Natural killer cell (primary cell): ENCODE data around the gene ABCC8. TPM values are rescaled to one million over a fixed set of nuclear protein-coding genes. Genes with fewer than 3 reads are reported as not detected.

Experiments
- ATAC-seq, 3 donors: fragments of 150-1000 bp in 2 of 3; fragments of 200-7000 bp in 1 of 3; cut with Tn5 transposase; 1 replicate in 1 of 3; 2 replicates in 2 of 3; pipeline ENCODE4 v1.10.0; 2021; ENCODE audit warnings: mild to moderate bottlenecking in 2 of 3, moderate library complexity in 2 of 3
- DNase-seq, 2 donors: peaks; one replicate each; pipeline versions ENCODE4 v3.0.0 to v3.0.0-alpha.2; 2013 to 2021; ENCODE audit warnings: mixed read lengths in 1 of 2
- H3K27ac ChIP-seq: one replicate; pipeline ENCODE4 v1.5.1; 2013; ENCODE audit warnings: mild to moderate bottlenecking, low read length
- H3K27me3 ChIP-seq: one replicate; pipeline ENCODE4 v1.6.1; 2013; ENCODE audit warnings: low read length; ENCODE audit not compliant: control insufficient read depth, insufficient read depth
- H3K36me3 ChIP-seq: one replicate; pipeline ENCODE4 v1.6.1; 2013; ENCODE audit warnings: low read length; ENCODE audit not compliant: control insufficient read depth, insufficient read depth
- H3K4me1 ChIP-seq: one replicate; pipeline ENCODE4 v1.6.1; 2013; ENCODE audit warnings: low read length; ENCODE audit not compliant: control insufficient read depth, insufficient read depth
- H3K4me3 ChIP-seq: one replicate; pipeline ENCODE4 v1.5.1; 2013; ENCODE audit warnings: low read length
- H3K9me3 ChIP-seq: one replicate; pipeline ENCODE4 v1.6.1; 2013; ENCODE audit warnings: low read length; ENCODE audit not compliant: control insufficient read depth, insufficient read depth
- H3K27ac Mint-ChIP-seq, 2 donors: one replicate each; pipeline ENCODE4 v1.8.0; 2022; ENCODE audit warnings: mild to moderate bottlenecking in 2 of 2, mixed read lengths in 2 of 2, moderate library complexity in 1 of 2
- H3K27me3 Mint-ChIP-seq, 2 donors: one replicate each; pipeline ENCODE4 v1.8.0; 2022; ENCODE audit warnings: low read depth in 2 of 2, mixed read lengths in 2 of 2
- H3K36me3 Mint-ChIP-seq: one replicate; pipeline ENCODE4 v1.8.0; 2022; ENCODE audit warnings: mixed read lengths
- H3K4me1 Mint-ChIP-seq, 2 donors: one replicate each; pipeline ENCODE4 v1.8.0; 2022; ENCODE audit warnings: mixed read lengths in 2 of 2
- H3K4me3 Mint-ChIP-seq: one replicate; pipeline ENCODE4 v1.8.0; 2022; ENCODE audit warnings: mild to moderate bottlenecking, moderate library complexity, mixed read lengths
- H3K9me3 Mint-ChIP-seq, 2 donors: one replicate each; pipeline ENCODE4 v1.8.0; 2022; ENCODE audit warnings: mixed read lengths in 2 of 2
- WGBS: methylation state at CpG from one replicate; pipeline ENCODE4 v1.1.7; 2013; ENCODE audit warnings: missing lambda C conversion rate; ENCODE audit not compliant: insufficient coverage; 5-methylcytosine and 5-hydroxymethylcytosine counted together
- intact Hi-C: fragments of 100-400 bp; cut with micrococcal nuclease; formaldehyde crosslinking; loops from one replicate; pipeline ENCODE4 v1.14.2; 2022
- total RNA-seq, 4 donors: library from RNA; stranded (reverse); fragments of 120-200 nt in 1 of 4; gene quantifications; one replicate each; pipeline versions ENCODE4 v1.2.3 to v1.2.4, GENCODE V29; 2013 to 2022
- TF ChIP-seq, protein P1 (sequence below): fragments of 200-600 bp; IDR thresholded peaks from one replicate; pipeline ENCODE4 v1.8.0; 2022; ENCODE audit warnings: antibody characterized with exemption

The ABCC8 gene
- total RNA-seq, 3 donors from 2014 or later (not counting 1 experiment from before 2014, with no cell fraction given): not detected

DNA sequence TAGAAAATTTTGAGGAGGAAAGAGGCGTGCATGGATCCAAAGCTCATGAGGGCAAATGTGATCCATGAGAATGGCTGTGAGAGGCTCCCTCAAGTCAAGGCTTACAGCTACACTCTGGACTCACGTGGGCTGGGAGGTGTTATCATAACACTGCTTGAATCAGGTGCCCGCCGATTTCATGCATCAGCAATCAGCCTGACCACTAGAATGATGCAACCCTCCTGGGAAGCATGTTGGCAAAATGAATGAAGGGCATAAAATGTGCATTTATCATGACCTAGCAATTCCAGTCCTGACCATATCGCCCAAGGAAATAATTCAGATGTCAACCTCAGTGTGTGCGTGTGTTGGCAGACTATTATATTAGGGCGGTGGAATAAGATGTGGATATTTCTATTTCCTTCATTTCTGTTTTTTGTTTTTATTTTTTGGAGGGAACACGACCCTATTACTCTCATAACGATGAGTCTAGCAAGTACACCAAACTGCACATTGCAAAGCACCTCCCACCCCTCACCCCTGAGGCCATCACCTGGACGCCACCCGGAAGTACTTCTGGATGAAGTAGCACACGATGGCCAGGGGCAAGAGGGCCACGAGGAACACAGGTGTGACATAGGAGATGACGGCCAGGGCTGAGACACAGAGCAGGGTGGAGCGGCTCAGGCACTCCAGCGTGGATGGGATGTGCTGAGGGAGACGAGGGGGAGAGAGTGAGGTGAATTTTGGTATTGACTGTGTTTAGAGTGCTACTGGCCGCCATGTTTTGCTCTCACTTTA is 72.5 kb downstream of the ABCC8 start:
- TF ChIP-seq, protein P1, sequence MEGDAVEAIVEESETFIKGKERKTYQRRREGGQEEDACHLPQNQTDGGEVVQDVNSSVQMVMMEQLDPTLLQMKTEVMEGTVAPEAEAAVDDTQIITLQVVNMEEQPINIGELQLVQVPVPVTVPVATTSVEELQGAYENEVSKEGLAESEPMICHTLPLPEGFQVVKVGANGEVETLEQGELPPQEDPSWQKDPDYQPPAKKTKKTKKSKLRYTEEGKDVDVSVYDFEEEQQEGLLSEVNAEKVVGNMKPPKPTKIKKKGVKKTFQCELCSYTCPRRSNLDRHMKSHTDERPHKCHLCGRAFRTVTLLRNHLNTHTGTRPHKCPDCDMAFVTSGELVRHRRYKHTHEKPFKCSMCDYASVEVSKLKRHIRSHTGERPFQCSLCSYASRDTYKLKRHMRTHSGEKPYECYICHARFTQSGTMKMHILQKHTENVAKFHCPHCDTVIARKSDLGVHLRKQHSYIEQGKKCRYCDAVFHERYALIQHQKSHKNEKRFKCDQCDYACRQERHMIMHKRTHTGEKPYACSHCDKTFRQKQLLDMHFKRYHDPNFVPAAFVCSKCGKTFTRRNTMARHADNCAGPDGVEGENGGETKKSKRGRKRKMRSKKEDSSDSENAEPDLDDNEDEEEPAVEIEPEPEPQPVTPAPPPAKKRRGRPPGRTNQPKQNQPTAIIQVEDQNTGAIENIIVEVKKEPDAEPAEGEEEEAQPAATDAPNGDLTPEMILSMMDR: no peak
- Histone ChIP-seq H3K4me3 (no peak overlapping the region), H3K36me3 (no peaks in the 10 kb centered on the region), H3K9me3 (no peaks in the 10 kb centered on the region), H3K4me1 (peaks cover 6% of the 10 kb centered on the region), H3K27ac (no peak overlapping the region), H3K27me3 (no peaks in the 10 kb centered on the region)
- Mint-ChIP-seq H3K4me3 (no peak overlapping the region), H3K27me3 (peaks cover 0 to 3% of the 10 kb centered on the region in 2 donors), H3K36me3 (no peaks in the 10 kb centered on the region), H3K27ac (no peak overlapping the region), H3K4me1 (no peaks in the 10 kb centered on the region), H3K9me3 (no peaks in the 10 kb centered on the region)
- WGBS: 87% methylated on average over 18 of the region's 18 CpGs
- ATAC-seq: no peak
- intact Hi-C loops: no loop called here
- no peak for DNase-seq

DNA sequence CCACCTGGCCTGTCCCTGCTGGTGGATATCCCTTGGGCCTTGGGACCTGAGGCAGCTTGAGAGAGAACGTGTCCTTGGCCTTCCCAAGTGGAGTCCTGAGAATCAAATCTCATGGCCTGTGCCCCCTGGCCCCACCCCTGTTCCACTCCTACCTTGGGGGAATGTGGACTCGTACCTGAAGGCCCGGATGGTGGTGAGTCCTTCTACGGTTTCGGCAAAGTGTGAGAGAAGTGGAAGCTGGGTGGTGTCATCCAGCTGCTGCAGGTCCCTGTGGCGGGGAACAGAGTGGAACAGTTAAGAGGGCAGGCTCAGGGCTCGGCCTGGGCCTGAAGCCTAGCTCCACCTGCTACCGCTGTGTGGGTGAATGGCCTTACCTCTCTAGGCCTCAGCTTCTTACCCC is 74.2 kb downstream of the ABCC8 start:
- no peaks in the 10 kb centered on the region for H3K36me3 ChIP-seq
- ATAC-seq (no peak), DNase-seq (no peak)
- H3K4me3 ChIP-seq: no peak overlapping the region
- no peaks in the 10 kb centered on the region for H3K9me3 ChIP-seq
- intact Hi-C loops: no loop called here
- H3K27me3 ChIP-seq: no peaks in the 10 kb centered on the region
- 90% methylated on average over 8 of the region's 8 CpGs for WGBS
- Mint-ChIP-seq H3K36me3 (no peaks in the 10 kb centered on the region), H3K4me3 (no peak overlapping the region), H3K27ac (no peak overlapping the region), H3K4me1 (no peaks in the 10 kb centered on the region), H3K9me3 (no peaks in the 10 kb centered on the region), H3K27me3 (peaks cover 0 to 3% of the 10 kb centered on the region in 2 donors)
- no peak overlapping the region for H3K27ac ChIP-seq
- H3K4me1 ChIP-seq: peaks cover 6% of the 10 kb centered on the region
- TF ChIP-seq, protein P1: no peak

DNA sequence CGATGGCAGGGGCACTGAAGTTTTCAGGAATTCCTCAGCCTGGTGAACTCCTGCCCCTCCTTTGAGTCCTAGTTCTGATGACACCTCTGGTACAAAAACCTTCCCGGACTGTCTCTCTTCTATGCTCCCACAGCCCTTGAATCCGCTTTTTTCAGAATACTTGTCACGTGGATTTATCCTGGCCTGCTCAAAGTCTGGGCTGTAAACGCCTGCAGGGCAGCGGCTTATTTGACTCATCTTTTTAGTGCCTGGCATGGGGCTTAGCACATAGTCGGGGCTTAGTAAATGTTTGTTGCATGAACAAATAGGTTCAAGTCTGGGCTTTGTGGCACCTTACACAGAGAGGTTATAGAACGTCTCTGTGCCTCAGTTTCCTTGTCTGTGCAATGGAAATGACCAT is 74.8 kb downstream of the ABCC8 start:
- no peak for ATAC-seq
- TF ChIP-seq, protein P1: no peak

DNA sequence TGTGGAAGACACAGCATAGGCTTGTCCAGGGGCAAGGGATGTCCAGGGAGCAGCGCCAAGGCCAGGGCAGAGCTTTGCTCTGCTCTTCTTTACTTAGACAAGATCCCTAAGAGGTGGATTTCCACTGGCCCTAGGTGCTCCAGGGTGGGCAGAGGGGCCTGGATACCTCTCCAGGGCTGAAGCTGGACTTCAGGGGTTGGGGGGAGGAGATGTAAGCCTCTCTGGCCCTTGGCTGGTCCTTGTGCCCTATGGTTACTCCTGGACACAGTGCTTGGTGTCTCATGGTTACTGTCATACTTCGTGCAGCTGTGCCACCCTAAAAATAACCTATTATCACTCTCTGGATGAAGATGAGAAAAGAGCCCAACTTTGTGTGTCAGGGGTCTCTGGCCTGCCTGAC is 75.3 kb downstream of the ABCC8 start:
- H3K27ac Mint-ChIP-seq: no peak overlapping the region
- no peak overlapping the region for H3K4me3 Mint-ChIP-seq
- H3K27ac ChIP-seq: no peak overlapping the region
- H3K4me3 ChIP-seq: no peak overlapping the region
- no peaks in the 10 kb centered on the region for H3K36me3 ChIP-seq
- no peaks in the 10 kb centered on the region for H3K4me1 Mint-ChIP-seq
- DNase-seq: no peak
- H3K9me3 Mint-ChIP-seq: no peaks in the 10 kb centered on the region
- no peaks in the 10 kb centered on the region for H3K27me3 ChIP-seq
- TF ChIP-seq, protein P1: no peak
- peaks cover 0 to 4% of the 10 kb centered on the region in 2 donors for H3K27me3 Mint-ChIP-seq
- peaks cover 6% of the 10 kb centered on the region for H3K4me1 ChIP-seq
- 86% methylated on average over 2 of the region's 2 CpGs for WGBS
- intact Hi-C loops: no loop called here
- no peak for ATAC-seq
- no peaks in the 10 kb centered on the region for H3K36me3 Mint-ChIP-seq
- H3K9me3 ChIP-seq: no peaks in the 10 kb centered on the region

More for the DNA sequence above, 74.8 kb downstream of the ABCC8 start:
- DNase-seq: no peak
- Mint-ChIP-seq H3K9me3 (no peaks in the 10 kb centered on the region), H3K36me3 (no peaks in the 10 kb centered on the region), H3K27me3 (peaks cover 0 to 3% of the 10 kb centered on the region in 2 donors), H3K4me3 (no peak overlapping the region), H3K27ac (no peak overlapping the region), H3K4me1 (no peaks in the 10 kb centered on the region)
- Histone ChIP-seq H3K9me3 (no peaks in the 10 kb centered on the region), H3K36me3 (no peaks in the 10 kb centered on the region), H3K4me3 (no peak overlapping the region), H3K27me3 (no peaks in the 10 kb centered on the region), H3K4me1 (peaks cover 6% of the 10 kb centered on the region), H3K27ac (no peak overlapping the region)
- WGBS: 87% methylated on average over 8 of the region's 8 CpGs
- intact Hi-C loops: no loop called here
